ENCODE measurements around the gene PKD1. TPM values are rescaled to one million over a fixed set of nuclear protein-coding genes. Genes with fewer than 3 reads are reported as not detected.

Gene PKD1
- polyA plus RNA-seq, 10 donors = 86.8 to 161 (median 120) TPM

DNA sequence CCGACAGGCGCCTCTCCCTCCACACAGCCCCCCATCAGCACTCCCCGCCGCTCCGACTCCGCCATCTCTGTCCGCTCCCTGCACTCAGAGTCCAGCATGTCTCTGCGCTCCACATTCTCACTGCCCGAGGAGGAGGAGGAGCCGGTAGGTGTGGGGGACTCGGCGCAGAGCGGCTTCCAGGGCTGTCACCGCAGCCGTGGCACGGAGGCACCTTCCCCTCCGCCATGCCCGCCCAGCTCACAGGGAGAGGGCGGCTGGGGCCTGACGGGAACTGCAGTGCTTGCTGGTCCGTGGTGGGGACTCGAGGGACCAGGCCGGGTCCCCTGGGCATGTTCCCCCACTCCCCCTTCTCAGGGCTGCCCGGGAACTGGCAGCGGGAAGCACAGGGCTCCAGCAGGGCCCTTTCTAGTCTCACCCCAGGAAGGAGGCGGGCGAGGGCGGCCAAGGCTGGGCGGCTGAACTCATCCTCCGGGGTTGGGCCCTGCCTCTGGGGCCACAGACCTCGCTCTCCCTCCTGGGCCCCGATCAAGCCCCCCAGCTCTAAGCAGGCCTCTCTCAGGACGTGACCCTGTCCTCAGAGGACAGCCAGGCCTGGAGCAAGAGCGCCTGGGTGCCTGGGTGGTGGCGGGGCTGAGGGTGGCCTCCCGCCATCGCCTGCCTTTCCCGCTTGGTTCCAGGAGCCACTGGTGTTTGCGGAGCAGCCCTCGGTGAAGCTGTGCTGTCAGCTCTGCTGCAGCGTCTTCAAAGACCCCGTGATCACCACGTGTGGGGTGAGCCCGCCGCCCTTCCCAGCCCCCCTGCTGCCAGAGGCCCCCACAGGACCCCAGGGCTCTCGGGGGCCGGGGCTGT, 35.1 kb upstream of the PKD1 start:
- DNase-seq = no peak

DNA sequence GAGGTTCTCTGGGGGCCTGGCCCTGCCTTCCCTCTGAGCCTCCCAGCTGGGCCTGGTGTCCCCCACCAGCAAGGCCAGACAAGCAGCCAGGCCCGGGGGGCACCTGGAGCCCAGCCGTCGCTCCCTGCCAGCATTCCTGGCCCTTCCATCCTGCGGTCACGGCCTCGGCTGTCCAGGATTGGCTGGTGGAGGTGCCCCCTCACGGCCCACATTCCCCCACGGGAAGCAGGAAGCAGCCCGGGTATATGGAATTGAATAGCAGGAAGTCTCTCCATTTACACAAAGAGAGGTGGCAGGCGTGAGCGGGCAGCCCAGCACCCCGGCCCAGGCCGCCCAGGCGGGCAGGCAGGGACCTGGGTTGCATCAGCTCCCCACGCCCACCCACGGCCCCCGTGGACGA, 34.4 kb upstream of the PKD1 start:
- no peak for DNase-seq

DNA sequence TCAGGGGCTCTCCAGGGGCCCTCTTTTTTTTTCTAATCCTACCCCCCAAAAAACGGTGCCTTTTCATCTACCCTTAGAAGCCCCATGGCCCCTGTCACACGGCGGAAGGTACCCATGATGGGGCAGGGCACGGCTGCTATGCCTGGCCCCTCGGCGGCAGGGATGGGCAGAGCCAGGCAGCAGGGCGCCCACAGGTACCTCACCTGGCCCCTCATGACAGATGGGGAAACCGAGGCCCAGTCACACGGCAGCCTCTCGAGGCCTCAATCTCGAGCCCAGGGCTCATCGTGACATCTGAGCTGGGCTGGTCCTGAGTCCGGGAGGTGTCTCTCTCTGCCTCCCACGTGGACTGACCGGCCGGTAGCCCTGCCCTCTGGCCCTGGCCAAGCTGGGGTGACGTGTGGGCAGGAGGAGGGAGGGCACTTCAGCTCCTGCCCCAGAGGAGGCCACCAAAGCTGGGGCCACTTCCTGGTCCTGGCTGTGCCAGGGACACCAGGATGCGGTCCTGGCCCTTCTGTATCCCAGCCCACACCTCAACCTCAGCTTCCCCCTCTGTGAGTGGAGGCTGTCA, 31.5 kb upstream of the PKD1 start:
- DNase-seq = no peak

DNA sequence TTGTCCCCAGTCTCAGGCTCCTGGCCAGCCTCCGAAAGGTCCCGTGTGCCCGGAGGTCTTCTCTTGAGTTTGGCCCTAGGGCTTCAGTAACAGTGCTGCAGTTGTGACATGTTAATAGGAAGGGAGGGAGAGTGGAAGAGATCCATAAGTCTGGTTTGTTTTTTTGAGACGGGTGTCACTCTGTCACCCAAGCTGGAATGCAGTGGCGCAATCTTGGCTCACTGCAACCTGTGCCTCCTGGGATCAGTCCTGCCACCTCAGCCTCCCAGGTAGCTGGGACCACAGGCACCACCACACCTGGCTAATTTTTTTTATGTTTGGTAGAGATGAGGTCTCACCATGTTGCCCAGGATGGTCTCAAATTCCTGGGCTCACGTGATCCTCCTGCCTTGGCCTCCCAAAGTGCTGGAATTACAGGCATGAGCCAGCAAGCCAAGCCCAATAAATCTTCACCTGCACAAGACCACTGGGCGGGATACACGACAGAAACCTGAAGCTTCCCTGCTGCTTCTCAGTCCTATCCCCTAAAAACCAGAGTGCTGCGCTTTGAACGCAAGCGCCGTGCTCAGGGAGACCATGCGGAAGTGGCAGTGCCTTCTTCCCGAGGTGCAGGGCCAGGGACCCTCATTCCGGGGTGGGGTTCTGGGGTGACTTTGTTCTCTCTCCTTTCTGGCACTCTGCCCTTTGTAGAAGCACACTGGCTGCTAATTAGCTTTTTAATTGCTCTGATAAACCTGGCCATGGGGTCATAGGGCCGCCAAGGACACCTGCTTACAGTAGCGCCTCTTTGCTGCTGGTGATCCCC, 30.8 kb upstream of the PKD1 start:
- DNase-seq = no peak

DNA sequence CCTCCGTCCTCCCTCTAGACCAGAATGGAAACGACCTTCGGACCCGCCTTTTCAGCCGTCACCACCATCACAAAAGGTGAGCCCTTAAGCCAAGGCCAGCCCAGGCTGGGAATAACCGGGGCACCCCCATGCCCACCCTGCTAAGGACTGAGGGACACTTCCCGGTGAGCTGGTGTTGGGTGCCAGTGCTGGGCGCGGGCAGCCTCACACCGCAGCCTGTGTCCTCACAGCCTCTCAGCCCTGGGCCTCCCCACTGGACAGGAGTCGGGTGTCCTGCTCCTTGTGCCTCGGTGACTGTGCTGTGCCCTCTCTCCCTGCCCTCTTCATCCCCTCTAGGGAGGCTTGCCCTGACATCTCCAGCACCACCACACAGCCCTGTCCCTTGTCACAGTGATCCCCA, 30.2 kb upstream of the PKD1 start:
- no peak for DNase-seq

DNA sequence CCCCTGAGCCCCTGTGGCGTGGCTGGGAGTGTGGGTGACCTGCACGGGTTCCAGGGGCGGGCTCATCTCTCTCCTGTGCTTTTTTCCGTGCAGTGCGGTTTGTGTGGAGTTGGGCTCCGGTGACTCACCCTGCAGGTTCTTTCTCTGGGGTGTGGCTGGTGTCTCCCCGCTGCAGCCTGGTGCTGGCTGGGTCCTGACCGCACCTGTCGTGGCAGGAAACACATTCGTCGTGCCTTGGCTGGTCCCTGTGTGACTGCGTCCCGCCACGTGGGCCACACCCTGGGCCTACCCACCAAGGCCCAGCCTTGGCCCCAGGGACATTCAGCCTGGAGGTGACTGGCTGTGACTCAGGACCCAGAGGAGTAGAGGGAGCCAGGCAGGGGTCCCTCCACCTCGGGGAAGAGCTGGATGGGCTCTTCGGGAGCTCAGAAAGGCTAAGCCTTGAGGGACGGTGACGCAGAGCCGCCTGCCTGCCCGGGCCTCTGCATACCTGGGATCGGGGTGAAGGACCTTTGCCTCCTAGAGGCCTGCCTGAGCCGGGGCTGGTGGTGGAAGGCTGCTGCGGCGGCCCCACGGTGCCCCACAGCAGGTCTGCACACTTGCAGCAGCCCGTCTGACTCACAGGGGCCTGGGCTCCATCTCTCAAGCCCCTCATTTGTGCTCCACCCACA, 27.6 kb upstream of the PKD1 start:
- DNase-seq = no peak

DNA sequence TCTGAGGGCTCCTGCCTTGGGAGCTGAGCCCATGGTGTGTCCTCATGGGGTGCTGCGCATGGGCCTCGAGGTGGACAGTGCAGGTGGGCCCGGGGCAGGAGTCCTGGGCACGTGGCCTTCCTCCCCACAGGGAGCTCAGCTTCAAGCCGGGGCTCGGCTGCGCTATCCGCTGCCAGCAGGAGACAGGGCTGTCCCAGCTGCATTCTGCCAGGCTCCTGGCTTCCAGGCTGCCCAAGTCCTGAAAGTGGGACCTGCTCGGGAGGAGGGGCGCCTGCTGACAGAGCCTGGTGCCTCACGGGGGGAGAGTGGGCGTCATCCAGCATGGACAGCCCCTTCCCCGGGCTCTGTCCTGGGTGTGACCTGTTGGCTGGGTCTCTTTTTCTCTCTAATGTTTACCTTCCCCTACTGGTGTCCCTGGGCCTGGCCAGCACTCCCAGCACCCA, 27.0 kb upstream of the PKD1 start:
- no peak for DNase-seq

DNA sequence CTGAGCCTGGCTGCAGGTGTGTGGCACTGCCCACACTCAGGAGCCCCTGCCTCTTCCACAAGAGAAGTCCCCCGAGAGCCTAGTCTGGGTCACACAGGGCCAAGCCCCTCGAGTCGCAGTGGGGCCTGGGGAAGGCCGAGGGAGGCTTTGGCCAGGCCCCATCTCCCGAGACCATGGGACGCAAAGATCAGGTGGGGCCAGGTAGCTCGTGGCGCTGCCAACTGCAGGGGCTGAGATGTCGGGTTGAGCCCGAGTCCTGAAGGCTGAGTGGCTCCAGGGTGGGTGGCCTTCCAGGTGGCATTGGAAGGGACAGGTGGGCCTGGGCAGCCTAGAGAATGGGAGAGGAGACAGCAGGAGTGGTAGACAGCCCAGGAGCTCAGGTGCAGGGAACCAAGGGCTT, 26.2 kb upstream of the PKD1 start:
- DNase-seq = no peak

DNA sequence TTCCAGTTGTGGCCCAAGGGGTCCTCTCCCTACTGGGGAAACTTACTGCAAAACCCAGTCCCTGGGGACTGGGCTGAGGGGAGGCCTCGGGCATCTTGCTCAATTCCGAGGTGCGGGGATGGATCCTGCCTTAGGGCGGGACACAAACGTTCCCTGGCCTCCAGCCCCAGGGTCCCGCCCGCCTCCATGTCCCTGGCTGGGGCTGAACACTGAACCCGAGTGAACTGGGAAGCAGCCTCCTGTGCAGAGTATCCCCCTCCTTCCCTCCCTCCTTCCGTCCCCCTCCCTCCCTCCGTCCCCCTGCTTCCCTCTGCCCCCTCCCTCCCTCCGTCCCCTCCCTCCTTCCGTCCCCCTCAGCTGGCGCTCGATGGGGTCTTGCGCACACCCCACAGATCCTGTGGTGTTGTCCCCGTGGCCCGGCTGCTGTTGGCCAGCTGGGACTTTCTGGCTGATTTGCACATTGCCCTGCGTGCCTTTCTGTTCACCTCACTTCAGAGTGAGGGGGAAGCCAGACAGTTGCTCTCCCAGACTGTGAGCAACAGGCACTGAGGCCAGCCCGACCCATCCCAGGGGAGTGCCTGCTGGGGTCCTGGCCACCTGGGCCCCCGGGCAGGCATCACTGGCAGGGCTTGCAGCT, 25.3 kb upstream of the PKD1 start:
- peak in 1 of 3 donors; percentile 71 for DNase-seq

DNA sequence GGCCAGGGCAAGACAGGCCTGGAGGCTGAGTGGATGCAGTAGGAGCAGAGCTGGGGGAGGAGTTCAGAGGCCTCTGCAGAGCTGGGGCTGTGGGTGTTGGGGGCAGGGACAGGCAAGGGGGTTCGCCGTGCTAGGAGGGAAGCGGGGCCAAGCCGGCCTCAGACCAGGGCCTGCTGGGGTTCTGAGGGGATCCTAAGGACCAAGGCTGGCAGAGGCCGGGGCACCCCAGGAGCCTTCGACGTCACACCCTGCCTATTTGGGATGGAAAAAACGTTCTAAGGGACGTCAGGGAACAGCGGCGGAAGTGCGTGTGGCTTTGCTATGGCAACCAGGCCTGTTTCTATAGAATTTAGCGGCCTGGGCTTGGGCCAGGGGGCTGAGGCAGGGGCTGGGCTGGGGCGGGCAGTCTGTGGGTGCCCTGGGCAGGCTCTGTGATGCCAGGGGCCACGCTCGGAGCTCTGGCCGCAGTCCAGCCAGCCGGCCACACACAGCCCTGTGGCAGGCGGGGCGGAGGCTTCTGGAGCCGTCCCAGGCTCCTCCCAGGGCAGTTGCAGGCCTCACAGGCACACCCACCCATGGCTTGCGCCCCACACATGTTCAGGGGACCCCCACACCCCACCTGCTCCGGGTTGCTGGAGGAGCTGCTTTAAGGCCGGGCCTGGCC, 23.6 kb upstream of the PKD1 start:
- peak in 2 of 3 donors; percentile 87 to 92 for DNase-seq

DNA sequence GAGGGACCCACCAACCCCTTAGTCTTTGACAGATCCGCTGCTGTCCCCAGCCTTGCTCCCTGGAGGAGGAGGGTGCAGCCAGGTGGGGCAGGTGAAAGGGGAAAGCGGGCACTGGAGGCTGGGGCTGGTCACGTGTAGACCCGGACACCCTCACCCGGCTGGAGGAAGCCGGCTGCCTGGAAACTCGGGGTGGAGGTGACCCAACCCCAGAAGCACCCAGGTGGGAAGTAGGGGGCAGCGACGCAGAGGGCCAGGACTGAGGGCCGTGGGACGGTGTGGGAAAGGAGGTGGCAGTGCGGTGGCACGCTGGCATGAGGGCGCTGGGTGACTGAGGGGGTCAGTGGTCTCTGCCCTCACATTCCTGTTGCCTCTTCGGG, 22.6 kb upstream of the PKD1 start:
- no peak for DNase-seq

DNA sequence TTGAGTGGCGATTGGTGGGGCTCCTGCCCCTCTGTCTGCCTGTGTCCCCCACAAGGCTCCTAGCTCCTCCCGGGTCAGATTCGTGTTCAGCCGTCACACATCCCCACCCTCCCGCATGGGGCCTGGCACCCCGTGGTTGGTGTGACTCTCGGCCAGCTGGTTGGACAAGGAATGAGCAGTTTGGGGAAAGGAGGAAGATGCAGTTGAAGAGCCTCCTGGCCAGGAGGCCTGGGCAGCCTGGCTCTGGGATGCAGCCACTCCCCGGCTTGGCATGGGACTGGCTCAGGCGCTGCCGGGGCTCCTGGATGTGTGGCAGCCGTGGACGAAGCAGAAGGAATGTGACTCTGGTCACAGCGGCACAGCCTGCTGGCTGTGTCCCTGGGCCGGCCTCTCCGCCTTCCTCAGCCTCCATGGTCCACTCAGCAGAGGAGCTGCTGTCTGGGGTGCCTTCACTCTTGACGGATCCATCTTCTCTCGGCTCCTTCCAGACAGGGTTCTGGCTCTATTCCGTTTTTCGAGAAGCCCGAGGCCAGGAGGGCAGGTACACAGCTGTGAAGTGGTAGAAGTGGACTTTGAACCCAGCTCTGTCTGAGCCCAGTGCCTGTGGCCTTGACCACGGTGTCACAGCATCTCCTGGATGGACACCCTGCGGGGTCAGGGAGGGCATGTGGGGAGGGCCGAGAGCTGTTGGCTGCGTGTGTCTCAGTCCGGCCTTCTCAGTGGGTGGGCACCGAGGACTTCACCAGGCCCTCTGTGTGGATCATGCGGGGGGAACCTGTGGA, 22.0 kb upstream of the PKD1 start:
- DNase-seq = no peak

DNA sequence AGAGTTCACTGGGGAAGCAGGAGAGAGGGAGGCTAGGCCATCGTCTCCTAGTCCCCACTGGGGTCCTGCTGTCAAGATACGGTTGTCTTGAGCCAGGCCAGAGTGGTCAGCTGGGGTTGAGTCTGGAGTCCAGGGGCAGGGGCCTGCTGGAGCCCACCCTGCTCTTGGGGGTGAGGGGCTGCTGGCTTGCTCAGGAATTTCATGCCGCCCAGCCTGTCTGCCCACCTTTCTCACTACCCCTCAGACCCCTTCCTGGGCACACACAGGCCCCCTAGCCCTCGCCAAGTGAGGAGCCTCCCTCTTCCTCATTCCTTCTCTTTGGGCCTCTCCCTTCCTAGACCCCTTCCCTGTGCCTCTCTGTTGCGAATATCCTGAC, 21.1 kb upstream of the PKD1 start:
- no peak for DNase-seq

DNA sequence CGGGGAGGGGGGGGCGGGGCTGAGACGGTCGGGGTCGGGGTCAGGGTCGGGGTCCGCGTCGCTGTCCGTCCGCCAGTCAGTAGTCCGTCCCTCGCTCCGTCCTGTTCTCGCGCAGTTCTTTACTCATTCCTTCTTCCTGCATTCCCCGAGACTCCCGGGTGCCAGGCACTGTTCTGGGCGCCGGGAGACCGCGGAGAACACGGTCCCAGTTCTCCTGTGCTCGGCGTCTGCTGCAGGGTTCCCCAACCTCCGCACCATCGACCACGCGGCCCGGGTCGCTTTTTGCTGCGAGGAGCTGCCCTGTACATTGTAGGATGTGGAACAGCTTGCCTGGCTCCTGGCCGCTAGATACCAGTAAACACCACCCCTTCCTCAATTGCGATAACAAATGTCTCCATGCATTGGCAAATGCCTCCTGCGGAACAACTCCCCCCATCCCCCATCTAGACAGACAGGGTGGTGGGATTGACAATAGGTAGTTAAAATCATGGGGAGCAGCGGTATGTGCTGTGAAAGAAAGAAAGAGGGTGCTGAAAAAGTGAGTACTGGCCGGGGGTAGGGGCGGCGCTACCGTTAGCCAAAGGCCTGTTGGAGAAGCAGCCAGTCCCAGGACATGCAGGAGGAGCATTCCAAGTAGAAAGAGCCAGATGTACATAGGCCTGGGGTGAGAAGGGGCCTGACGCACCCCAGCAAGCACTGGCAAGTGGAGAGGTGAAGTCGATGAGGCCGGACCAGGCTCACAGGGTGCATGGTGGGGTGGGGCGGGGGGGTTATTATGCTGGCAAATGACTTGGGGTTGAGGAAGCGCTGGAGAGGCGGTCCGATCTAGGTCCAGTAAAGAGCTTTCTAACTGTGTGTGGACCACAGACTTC, 20.5 kb upstream of the PKD1 start:
- DNase-seq = peak in 2 of 3 donors; percentile 65 to 88

DNA sequence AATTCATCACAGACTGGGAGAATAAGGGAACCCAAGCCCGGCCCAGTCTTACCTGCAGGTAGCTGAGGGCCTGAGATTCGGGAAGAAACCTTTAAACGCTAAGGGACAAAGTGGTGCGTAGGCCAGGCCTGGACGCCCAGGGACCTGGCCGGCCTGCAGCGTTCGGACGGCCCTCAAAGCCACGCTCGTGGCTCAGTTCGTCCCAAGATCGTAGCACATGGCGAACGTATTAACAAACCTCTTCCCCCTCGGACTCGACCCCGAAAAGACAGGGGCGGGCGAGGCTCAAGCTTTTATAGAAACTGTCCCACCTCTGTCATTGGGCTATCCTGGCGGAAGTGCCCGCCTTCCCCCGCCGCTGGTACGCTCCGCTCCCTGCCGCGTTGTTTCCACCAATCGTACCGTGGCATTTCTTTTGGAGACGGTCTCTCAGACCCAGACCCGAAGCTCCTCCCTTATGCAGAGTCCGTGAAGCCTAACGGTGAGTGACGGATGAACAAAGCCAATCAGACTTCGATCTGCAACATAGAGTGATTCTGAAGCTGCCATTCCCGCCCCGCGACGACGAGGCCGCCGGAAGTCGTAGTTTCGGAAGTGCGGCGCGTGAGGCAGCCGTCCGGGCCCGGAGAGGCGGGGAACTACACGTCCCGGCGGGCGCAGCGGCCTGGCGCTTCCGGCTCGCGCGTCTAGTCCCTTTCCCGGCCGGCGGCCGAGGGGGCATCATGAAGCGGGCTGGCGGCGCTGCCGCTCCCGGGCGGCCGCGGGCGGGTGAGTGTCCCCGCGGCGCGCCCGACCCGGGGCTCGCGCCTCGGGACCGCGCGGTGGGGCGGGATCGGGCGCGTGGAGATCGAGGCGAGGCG, 19.6 kb upstream of the PKD1 start, which contains the start of gene TRAF7:
TRAF7 (plus strand) TSS at position 692 of the 860 bp plus-strand sequence. CDS start 8,139 bp downstream, outside the sequence.
- DNase-seq = peak; percentile 100

DNA sequence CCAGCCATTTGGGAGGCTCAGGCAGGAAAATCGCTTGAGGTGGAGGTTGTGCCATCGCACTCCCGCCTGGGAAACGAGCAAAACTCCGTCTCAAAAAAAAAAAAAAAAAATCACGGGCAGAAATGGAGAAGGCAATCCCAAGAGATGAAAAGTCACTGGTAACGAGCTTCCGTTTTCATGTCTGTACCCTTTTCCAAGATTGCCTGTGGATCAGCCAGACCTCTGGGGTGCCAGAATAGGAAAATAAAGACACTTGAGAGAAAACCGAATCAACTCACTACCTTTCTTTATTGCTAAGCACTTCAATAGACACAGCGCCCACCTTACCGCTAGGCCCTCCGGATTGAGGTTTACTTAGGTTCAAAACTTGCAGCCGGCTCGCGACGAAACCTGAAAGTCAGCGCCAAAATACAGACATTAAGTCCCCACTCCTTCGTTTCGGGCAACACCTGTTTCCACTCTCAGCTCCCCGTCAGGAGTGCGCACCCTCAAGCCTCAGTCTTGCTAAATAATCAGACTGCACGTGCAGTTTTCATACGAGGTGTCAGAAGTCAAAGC, 18.9 kb upstream of the PKD1 start:
- DNase-seq = no peak

DNA sequence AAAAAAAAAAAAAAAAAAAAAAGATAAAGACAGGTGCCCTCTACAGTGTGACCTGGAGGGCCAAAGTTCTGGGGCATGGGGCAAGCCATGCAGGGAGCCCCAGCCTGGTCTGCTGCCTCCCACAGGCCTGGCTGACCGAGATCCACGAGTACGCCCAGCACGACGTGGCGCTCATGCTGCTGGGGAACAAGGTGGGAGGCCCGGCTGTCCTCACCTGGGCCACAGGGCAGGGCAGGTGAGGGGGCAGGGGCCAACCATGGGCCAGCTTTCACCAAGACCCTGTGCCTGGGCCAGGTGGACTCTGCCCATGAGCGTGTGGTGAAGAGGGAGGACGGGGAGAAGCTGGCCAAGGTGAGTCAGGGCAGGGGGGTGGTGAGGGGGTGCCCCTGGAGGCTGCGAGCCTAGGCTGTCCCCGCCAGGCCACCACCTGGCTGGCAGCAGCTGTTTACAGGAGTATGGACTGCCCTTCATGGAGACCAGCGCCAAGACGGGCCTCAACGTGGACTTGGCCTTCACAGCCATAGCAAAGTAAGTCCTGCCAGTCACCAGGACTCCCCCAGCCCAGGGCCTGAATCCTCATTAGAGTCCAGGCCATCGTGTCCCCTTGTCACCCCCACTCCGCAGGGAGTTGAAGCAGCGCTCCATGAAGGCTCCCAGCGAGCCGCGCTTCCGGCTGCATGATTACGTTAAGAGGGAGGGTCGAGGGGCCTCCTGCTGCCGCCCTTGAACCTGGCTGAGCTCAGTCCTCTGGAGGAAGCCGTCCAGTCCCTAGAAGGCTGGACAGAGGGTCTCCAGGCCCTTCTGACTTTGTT, 17.2 kb upstream of the PKD1 start:
- DNase-seq = no peak

All from muscle of back (tissue), 11 donors.